Pancreas (tissue), 10 donors: Measurements from ENCODE around the gene P3H1. TPM values are rescaled to one million over a fixed set of nuclear protein-coding genes. Genes with fewer than 3 reads are reported as not detected.
"Not testable (repeated sequence)": the region's sequence is repeated elsewhere in the genome, so short reads cannot be mapped to it uniquely, and the experiment has no call there.

ENCODE experiments used
- ATAC-seq, 4 donors: fragments of 200-7000 bp; cut with Tn5 transposase; one replicate each; pipeline versions ENCODE4 v1.8.0 to v1.9.1; 2020; ENCODE audit warnings: mild to moderate bottlenecking in 4 of 4, moderate library complexity in 4 of 4
- DNase-seq, 6 donors: peaks; one replicate each; pipeline ENCODE4 v3.0.0-alpha.2; 2020
- FAIRE-seq: peaks from 2 replicates; lab custom pipeline; 2012; peaks lifted over from hg19 to GRCh38; lab: Jason Lieb, UNC
- H3K27ac ChIP-seq, 4 donors: fragments of 200-600 bp; sonication (generic); 1 replicate in 3 of 4; 2 replicates in 1 of 4; pipeline versions ENCODE4 v1.5.0 to v1.8.0; 2020
- H3K27me3 ChIP-seq, 4 donors: fragments of 200-600 bp; one replicate each; pipeline ENCODE4 v1.8.0; 2021
- H3K36me3 ChIP-seq, 3 donors: fragments of 200-600 bp; sonication (generic) in 1 of 3; one replicate each; pipeline versions ENCODE4 v1.5.0 to v1.8.0; 2020 to 2021
- H3K4me1 ChIP-seq, 3 donors: fragments of 200-600 bp; one replicate each; pipeline ENCODE4 v1.8.0; 2021
- H3K4me3 ChIP-seq, 4 donors: fragments of 200-600 bp; sonication (generic) in 2 of 4; one replicate each; pipeline versions ENCODE4 v1.5.0 to v1.8.0; 2020 to 2021
- H3K9me3 ChIP-seq, 4 donors: fragments of 200-600 bp; one replicate each; pipeline ENCODE4 v1.8.0; 2021
- WGBS, 2 donors: extraction: QIAGEN DNeasy Blood & Tissue Kit; methylation state at CpG; one replicate each; pipeline ENCODE4 v1.1.7; 2013; 5-methylcytosine and 5-hydroxymethylcytosine counted together
- intact Hi-C, 3 donors: fragments of 100-400 bp; cut with DNase I; formaldehyde crosslinking; loops; one replicate each; pipeline versions ENCODE4 v1.11.1 to v1.14.2; 2022
- polyA plus RNA-seq, 2 donors: library from polyadenylated mRNA; stranded (reverse); fragments of 200-250 nt; gene quantifications; one replicate each; pipeline ENCODE4 v1.2.3, GENCODE V29; 2013
- total RNA-seq, 6 donors: library from RNA; stranded (reverse); fragmentation: NEBNext Ultra II Directional in 4 of 6; extraction: Animal tissue kit (Norgen Biotek cat#: 25700) in 4 of 6; gene quantifications; one replicate each; pipeline versions ENCODE4 v1.2.1 to v1.2.4, GENCODE V29; 2021 to 2023
- TF ChIP-seq, protein P1 (sequence below), 4 donors: fragments of 200-600 bp; sonication (generic) in 3 of 4; IDR thresholded peaks; one replicate each; pipeline versions ENCODE4 v1.5.0 to v1.8.0; 2021; ENCODE audit warnings: antibody characterized with exemption in 4 of 4
- donor health status: healthy with polysubstance abuse.
- donor health status: DM: no; HTN: no; CAD: no; lungs with moderate emphysema.
- donor health status: DM: no; HTN: no; CAD: no.
- donor health status: control.
- donor health status: control.
- donor health status: Bipolar disorder and iron deficiency.
- donor health status: DM: yes; HTN: yes; CAD: no.
- donor health status: DM: no; HTN: no; CAD: no.
- donor health status: DM: no; HTN: no; CAD: no.
- donor health status: DM: yes; HTN: yes; CAD: no.

P3H1 gene
- total and polyA plus RNA-seq, 8 donors = 6.8 to 37.0 (median 14.0) TPM

DNA sequence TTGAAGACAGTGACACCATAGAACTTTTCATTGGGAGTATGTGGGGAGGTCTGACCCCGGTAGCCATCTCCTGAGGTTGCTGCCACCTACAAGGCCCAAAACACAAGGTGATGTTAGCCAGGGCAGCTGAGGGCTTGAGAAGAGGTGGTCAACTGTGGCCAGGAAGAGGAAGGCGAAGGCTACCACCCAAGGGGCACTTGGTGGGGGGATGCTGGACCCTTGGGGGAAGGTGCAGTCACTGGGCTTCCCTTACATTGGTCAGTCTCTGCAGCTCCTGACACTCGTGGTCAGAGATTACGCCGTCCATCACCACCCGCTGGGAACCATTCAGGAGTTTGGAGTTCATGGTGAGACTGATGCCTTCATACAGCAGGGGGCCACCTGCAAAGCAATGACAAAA is 14.5 kb downstream of the P3H1 start:
- no peaks in the 10 kb centered on the region for H3K27me3 ChIP-seq
- H3K9me3 ChIP-seq = no peaks in the 10 kb centered on the region
- H3K36me3 ChIP-seq = peaks cover 0 to 30% (median 12%) of the 10 kb centered on the region in 3 donors
- no peak for ATAC-seq
- DNase-seq = no peak
- intact Hi-C loops = no loop called here
- no peaks in the 10 kb centered on the region for H3K4me1 ChIP-seq
- no peak for FAIRE-seq
- TF ChIP-seq, protein P1, sequence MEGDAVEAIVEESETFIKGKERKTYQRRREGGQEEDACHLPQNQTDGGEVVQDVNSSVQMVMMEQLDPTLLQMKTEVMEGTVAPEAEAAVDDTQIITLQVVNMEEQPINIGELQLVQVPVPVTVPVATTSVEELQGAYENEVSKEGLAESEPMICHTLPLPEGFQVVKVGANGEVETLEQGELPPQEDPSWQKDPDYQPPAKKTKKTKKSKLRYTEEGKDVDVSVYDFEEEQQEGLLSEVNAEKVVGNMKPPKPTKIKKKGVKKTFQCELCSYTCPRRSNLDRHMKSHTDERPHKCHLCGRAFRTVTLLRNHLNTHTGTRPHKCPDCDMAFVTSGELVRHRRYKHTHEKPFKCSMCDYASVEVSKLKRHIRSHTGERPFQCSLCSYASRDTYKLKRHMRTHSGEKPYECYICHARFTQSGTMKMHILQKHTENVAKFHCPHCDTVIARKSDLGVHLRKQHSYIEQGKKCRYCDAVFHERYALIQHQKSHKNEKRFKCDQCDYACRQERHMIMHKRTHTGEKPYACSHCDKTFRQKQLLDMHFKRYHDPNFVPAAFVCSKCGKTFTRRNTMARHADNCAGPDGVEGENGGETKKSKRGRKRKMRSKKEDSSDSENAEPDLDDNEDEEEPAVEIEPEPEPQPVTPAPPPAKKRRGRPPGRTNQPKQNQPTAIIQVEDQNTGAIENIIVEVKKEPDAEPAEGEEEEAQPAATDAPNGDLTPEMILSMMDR (IDR thresholded peaks at IDR 0.05) = no peak
- 94 to 96% methylated on average over 6 of the region's 6 CpGs for WGBS, 2 donors
- no peak overlapping the region for H3K4me3 ChIP-seq
- H3K27ac ChIP-seq = no peak overlapping the region

DNA sequence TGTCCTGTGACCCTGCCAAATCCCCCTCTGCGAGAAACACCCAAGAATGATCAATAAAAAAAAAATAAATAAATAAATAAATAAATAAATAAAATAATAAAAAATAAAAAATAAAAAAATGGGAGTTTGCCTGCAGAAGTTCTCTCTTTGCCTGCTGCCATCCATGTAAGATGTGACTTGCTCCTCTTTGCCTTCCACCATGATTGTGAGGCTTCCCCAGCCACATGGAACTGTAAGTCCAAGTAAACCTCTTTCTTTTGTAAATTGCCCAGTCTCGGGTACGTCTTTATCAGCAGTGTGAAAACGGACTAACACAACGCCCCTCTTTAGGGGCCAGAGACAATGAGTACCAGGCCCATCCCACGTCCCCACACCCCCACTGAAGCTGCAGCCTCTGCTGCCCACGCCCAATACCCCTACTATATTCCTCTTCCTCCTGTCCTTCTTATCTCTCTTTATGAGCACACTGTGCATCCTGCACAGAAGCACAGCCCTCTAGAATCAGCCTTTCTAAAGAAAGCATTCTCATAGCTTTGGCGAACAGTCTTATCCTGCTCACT is 15.2 kb downstream of the P3H1 start:
- DNase-seq, H3K27me3 ChIP-seq, H3K4me3 ChIP-seq, H3K4me1 ChIP-seq, ATAC-seq, H3K9me3 ChIP-seq, intact Hi-C loops, FAIRE-seq, H3K27ac ChIP-seq: not testable (repeated sequence)
- H3K36me3 ChIP-seq = peaks cover 0 to 30% (median 12%) of the 10 kb centered on the region in 3 donors
- WGBS, 2 donors = 85 to 93% methylated on average over 8 of the region's 8 CpGs

DNA sequence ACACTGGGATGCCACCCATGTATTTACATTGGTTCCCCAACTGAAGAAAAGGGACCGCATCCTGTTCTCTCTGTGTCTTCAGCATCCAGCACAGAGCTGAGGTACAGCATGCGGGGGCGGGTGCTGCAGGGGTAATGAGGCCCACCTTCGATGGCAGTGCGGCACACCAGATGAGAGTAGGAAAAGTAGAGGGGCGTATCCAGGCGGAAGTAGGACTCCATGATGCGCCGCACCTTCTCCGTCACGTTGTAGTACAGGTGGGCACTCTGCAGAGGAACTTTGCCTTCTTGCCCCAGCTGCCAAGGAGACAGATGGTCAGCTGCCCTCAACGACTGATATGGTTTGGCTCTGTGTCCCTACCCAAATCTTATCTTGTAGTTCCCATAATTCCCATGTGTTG is 16.8 kb downstream of the P3H1 start:
- no peak for FAIRE-seq
- intact Hi-C loops = no loop called here
- ATAC-seq = no peak
- no peak overlapping the region for H3K4me3 ChIP-seq
- no peaks in the 10 kb centered on the region for H3K9me3 ChIP-seq
- no peak overlapping the region for H3K27ac ChIP-seq
- no peaks in the 10 kb centered on the region for H3K4me1 ChIP-seq
- no peaks in the 10 kb centered on the region for H3K27me3 ChIP-seq
- 88 to 91% methylated on average over 12 of the region's 12 CpGs for WGBS, 2 donors
- peaks cover 0 to 28% (median 12%) of the 10 kb centered on the region in 3 donors for H3K36me3 ChIP-seq
- no peak for DNase-seq
- TF ChIP-seq, protein P1 (IDR thresholded peaks at IDR 0.05) = no peak

DNA sequence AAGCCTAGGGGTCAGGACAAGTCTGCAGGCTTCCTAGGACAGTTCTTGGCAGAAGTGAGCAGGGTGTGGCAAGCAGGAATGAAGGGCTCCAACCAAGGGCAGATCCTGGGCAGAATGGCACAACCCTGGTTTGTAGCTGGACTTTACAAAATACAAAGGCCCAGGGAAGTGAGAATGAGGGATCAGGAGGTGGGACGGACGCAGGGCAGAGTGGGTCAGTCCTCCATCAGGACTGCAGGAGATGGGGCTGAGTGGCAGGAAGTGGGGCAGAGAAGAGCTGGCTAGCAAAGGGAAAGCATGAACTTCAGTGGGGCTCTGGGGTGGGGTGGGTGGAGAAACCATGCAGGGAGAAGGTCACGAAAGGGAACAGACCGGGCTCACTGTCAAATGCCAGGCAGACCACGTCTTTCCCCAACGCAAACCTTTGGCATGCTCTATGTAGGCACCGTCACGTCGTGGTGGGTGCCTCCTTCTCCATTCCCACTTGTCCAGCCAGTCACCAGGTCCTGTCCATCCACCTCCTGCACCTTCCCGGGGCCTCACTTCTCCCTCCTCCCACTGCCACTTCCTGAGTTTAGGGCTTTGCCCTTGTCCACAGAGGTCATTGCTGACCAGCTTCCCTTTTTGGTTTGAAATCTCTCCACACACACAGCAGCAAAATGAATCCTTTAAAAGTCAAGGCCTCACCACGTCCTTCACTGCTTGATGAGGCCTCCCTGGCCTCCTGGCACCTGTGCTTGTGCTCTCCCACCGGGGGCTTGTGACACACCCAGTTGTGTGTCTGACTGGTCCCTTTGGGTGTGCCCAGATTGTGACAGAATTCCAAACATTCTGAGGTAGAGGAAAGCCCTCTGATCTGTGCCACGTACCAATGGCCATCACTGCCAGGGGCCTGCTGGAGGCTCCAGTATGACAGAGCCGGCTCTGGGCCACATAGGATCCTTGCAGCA is 18.1 kb downstream of the P3H1 start:
- Histone ChIP-seq H3K27ac (no peak overlapping the region), H3K4me1 (no peaks in the 10 kb centered on the region), H3K9me3 (no peaks in the 10 kb centered on the region), H3K27me3 (no peaks in the 10 kb centered on the region), H3K36me3 (peaks cover 0 to 15% (median 10%) of the 10 kb centered on the region in 3 donors), H3K4me3 (no peak overlapping the region)
- TF ChIP-seq, protein P1 (IDR thresholded peaks at IDR 0.05) = no peak
- 83 to 91% methylated on average over 14 of the region's 14 CpGs for WGBS, 2 donors
- intact Hi-C loops = loop anchor here in 1 of 3 donors (10.0 kb wide), 2 partner anchors 164 to 394 kb away; no protein-coding TSS in a partner anchor
- no peak for FAIRE-seq
- no peak for DNase-seq
- peak in 1 of 4 donors; percentile 27 for ATAC-seq

DNA sequence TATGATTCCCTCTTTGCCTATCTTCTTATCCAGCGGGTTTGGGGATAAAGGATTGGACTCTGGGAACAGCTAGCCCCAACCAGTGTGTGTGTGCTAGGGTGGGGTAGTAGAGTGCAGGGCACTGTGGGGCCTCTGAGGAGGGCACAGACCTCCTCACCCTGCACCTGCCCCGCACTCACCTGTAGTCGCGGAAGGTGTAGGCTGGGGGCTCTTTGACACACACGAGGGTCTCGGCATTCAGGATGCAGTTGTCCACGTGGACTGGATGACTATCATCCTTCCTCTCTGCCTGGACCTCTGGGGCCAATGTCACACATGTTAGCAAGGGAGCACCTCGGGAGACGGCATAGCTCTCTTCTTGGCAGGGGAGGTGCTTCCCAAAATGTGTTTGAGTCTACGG is 18.8 kb downstream of the P3H1 start:
- 85 to 87% methylated on average over 10 of the region's 10 CpGs for WGBS, 2 donors
- ATAC-seq (no peak), FAIRE-seq (no peak), DNase-seq (no peak)
- H3K4me1 ChIP-seq = no peaks in the 10 kb centered on the region
- no peak overlapping the region for H3K4me3 ChIP-seq
- intact Hi-C loops = loop anchor here in 1 of 3 donors (10.0 kb wide), 2 partner anchors 163 to 393 kb away; no protein-coding TSS in a partner anchor
- peaks cover 0 to 14% (median 9%) of the 10 kb centered on the region in 3 donors for H3K36me3 ChIP-seq
- TF ChIP-seq, protein P1 (IDR thresholded peaks at IDR 0.05) = no peak
- H3K9me3 ChIP-seq = no peaks in the 10 kb centered on the region
- H3K27me3 ChIP-seq = no peaks in the 10 kb centered on the region
- no peak overlapping the region for H3K27ac ChIP-seq
